GM21526 (cell line): ENCODE measurements around the gene ARHGDIA.
"Not testable (repeated sequence)": the region's sequence is repeated elsewhere in the genome, so short reads cannot be mapped to it uniquely, and the experiment has no call there.

Source experiments
- ATAC-seq: cut with Tn5 transposase; IDR thresholded peaks from one replicate; pipeline ENCODE4 v1.9.1; 2021; ENCODE audit warnings: moderate library complexity; ENCODE audit not compliant: unreplicated experiment, low FRiP score

Gene ARHGDIA

GRCh38 chr17:81870981-81871386 lies at the start of gene ARHGDIA:
ARHGDIA (minus strand) TSS chr17:81871337; CDS start chr17:81869930, 1,407 bp downstream.
- peak; percentile 9 for ATAC-seq

- no peak for ATAC-seq
Measured at GRCh38 chr17:81918832-81919545, 47.9 kb upstream of the ARHGDIA start.

GRCh38 chr17:81918333-81918669 lies 47.2 kb upstream of the ARHGDIA start:
- not testable (repeated sequence) for ATAC-seq

GRCh38 chr17:81917565-81918332 lies 46.6 kb upstream of the ARHGDIA start, which contains the start of gene SIRT7:
SIRT7 (minus strand) TSS chr17:81918176; CDS start chr17:81918131, 45 bp downstream.
- peak; percentile 50 for ATAC-seq

GRCh38 chr17:81916234-81917001 lies 45.3 kb upstream of the ARHGDIA start:
- no peak for ATAC-seq

- no peak for ATAC-seq
Measured at GRCh38 chr17:81915331-81915730, 44.2 kb upstream of the ARHGDIA start.

- no peak for ATAC-seq
Measured at GRCh38 chr17:81914103-81914850, 43.1 kb upstream of the ARHGDIA start.

- no peak for ATAC-seq
Measured at GRCh38 chr17:81913394-81914102, 42.4 kb upstream of the ARHGDIA start.

- no peak for ATAC-seq
Measured at GRCh38 chr17:81912441-81913309, 41.5 kb upstream of the ARHGDIA start.

- no peak for ATAC-seq
Measured at GRCh38 chr17:81911969-81912368, 40.8 kb upstream of the ARHGDIA start.

GRCh38 chr17:81911277-81911961 lies 40.3 kb upstream of the ARHGDIA start, which contains the start of gene PCYT2:
PCYT2 (minus strand) TSS chr17:81911399; CDS start chr17:81911355, 44 bp downstream.
- peak; percentile 52 for ATAC-seq

GRCh38 chr17:81910840-81911276 lies 39.7 kb upstream of the ARHGDIA start:
- peak; percentile 18 for ATAC-seq

- ATAC-seq = no peak
Measured at GRCh38 chr17:81909966-81910839, 39.1 kb upstream of the ARHGDIA start.

- no peak for ATAC-seq
Measured at GRCh38 chr17:81909231-81909630, 38.1 kb upstream of the ARHGDIA start.

- ATAC-seq = no peak
Measured at GRCh38 chr17:81908793-81909192, 37.7 kb upstream of the ARHGDIA start.

GRCh38 chr17:81907219-81908145 lies 36.3 kb upstream of the ARHGDIA start:
- no peak for ATAC-seq
